NCI-H2029 (cell line): Measurements from ENCODE around the gene PRPF4.

ENCODE experiments used
- DNase-seq: peaks from one replicate; lab custom pipeline; 2025; lab: John Stamatoyannopoulos, UW

The PRPF4 gene

GRCh38 chr9:113311961-113312360 is 36.5 kb downstream of the PRPF4 start:
- DNase-seq, result no peak

GRCh38 chr9:113313261-113313660 is 37.8 kb downstream of the PRPF4 start:
- no peak for DNase-seq

- DNase-seq, result no peak
Measured at GRCh38 chr9:113315231-113315630, 39.8 kb downstream of the PRPF4 start.

DNA sequence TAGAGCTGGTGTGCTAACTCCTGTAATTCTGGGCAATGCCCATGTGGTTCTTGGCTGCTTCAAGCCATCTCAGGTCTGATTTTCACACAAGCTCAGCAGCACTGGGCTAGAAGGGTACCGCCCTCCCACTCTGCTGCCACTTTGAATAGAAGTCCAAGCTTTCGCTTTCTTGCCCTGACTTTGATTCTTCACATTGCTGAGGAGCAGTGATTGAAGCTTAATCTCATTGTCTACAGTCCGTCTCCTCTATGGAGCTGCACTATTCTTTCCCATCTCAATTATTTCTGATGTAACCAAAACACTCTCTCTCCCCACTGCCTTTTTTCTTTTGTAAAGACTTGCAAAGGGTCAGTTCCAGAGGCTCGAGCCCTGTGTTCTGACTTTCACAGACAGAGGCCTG is 40.6 kb downstream of the PRPF4 start:
- DNase-seq, result no peak

GRCh38 chr9:113317777-113318176 is 42.3 kb downstream of the PRPF4 start:
- DNase-seq, result no peak

DNA sequence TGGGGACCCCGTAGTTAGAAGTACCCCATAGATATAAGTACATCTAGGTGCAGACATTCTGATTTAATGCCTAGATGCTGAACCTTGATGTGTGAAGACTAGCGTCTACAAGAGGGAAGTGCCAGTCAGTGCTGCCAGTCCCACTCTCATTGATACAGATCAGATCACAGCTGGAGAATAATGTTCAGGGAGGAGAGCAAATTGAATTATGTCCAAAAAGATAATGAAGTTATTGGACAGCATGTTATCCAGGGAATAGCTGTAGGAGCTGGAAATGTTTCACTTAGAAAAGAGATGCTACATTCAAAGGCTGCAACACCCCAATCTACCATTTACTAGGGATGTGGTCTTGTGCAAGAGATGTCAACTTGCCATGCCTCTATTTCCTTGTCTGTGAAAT is 43.6 kb downstream of the PRPF4 start:
- no peak for DNase-seq

- DNase-seq, result no peak
Measured at GRCh38 chr9:113320051-113320450, 44.6 kb downstream of the PRPF4 start.

GRCh38 chr9:113322671-113323070 is 47.2 kb downstream of the PRPF4 start:
- no peak for DNase-seq

GRCh38 chr9:113326230-113326629 is 50.8 kb downstream of the PRPF4 start:
- DNase-seq, result no peak

DNA sequence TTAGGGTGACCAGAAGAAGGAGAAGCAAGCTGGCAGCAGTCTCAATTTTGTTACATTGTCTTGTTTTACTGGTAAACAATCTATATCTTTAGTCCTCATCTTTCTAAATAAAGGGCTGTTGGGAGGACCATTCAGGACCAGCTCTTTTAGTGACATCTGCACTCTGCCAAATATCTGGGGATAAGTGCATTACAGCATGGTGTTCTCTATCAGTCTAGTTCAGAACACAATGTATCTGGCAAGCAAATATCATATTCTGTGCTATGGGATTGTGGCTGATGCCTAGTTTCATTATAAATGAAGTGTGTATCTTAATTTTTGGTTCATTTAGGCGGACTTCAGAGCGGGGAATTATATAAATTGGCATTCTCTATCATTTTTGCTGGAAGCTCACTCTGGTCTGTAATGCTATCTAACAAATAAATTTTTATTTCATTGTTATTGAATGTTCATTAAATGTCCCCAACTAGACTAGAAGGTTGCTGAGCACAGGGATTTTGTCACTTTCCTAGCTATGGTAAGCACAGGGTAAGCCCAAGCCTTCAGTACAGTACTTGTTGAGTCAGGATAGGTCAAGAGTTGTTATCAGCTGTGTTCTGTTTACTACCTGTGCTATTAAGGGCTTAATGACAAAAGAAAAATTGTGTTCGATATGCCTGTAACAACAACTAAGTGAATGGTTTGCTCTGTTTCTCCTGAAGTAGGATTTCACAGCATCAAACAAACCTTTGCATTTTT is 52.8 kb downstream of the PRPF4 start:
- DNase-seq, result no peak

DNA sequence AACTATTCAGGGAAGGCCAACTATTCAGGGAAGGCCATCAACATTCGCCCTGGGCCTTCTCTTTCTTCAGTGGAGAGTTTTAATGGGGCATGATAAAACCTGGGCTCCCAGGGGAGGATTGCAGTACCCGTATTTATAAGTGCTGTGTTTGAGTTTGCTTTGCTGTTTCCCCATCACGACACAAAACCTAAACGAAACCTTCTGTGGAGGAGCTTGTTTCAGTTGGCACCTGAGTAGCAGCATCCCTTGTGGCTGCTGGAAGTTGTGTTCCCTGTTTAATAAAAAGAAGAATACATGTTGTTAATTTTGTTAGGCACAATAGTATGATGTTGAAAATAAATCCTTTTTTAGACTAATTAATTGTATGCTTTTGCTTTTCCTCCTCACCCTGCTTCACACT is 56.3 kb downstream of the PRPF4 start:
- DNase-seq, result no peak

DNA sequence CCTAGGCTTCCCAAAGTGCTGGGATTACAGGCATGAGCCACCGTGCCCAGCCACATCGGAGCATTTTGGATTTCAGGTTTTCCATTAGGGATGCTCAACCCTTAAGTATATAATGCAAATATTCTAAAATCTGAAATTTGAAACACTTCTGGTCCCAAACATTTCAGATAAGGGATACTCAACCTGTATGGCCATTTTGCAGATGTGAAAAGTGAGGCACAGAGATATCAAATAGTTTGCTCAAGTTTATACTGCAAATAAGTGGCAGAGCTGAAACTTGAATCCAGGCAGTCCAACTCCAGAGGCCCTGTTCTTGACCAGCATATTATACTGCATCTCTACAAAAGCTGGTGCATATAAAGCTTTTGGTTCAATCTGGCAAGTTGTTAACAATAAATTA is 62.3 kb downstream of the PRPF4 start:
- no peak for DNase-seq

DNA sequence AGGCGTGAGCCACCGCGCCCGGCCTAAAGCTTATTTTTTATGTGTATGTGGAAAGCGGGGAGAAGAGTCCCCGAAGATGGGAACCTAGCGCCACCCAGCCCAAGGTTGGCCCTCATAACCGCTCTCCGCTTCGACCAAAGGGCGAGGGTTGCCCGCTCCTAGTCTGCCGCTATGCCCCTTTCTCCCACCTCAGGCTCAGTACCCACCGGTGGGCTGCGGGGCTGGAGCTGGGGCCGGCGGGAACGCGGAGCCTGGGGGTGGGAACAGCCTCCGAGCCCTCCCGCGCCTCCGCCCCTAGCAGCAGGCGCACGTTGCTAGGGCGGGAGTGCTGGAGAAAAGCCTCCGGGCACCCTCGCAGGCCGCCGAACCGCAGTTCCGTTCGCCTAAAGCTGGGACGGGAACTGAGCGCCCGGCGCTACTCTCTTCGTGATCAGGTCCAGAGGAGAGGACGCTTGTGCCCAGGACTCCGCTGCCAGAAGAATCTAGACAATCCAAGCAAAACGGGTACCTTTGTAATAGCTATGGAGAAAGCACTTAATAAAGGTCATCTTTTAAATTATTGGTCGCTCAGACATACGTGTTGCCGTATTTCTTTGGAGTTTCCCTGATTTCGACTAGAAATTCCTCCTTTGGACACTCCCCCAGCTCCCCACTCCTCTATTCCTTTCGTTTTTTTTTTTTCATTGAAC is 64.7 kb downstream of the PRPF4 start, which contains the start of gene WDR31:
Gene WDR31 (minus strand): TSS at position 265 of the 689 bp plus-strand sequence. CDS start 8,253 bp downstream, outside the sequence.
- DNase-seq, result peak; percentile 89

DNA sequence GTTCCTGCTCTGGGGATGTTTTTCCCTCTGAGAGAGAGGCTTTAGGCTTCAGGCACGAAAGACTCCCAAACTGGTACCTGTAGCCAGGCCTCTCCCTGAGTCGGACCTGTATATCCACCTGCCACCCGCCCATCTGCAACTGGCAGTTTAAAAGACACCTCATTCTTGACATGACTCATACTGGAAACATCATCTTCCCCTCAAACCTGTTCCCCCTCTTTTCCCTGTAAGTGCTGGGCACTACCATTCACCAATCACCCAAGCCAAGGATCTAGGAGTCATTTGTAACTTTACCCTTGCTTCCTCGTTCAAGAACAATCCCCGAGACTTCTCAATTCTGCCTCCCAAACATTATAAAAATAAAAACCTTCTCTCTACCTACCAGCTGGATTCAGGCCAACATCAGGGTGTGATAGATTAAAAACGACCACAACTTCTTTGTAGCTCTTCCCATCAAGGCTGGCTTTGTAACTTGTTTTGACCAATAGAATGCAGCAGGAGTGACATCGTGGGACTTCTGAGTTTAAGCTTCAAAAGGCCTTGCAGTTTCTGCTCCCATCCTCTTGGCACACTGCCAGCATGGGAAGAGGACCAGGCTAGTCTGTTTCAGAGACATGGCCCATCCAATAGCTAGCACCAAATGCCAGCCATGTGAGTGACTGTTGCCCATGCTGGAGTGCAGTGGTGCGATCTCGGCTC is 66.4 kb downstream of the PRPF4 start:
- peak; percentile 46 for DNase-seq
